Stimulated activated memory B cell treated with anti-CD40 and anti-IgM and Interleukin-4, amounts not matched to agents 10 μg/mL and 1 μg/mL and 100 μg/mL, for 72 hours (primary cell): ENCODE data around the gene ZFP2.

Experiments used
- ATAC-seq: fragments of 150-1000 bp; cut with Tn5 transposase; 2 replicates; pipeline ENCODE4 v1.10.0; 2021
- H3K27ac Mint-ChIP-seq: one replicate; pipeline ENCODE4 v1.8.0; 2022; ENCODE audit warnings: mild to moderate bottlenecking, mixed read lengths
- H3K27me3 Mint-ChIP-seq: one replicate; pipeline ENCODE4 v1.8.0; 2022; ENCODE audit warnings: mixed read lengths
- H3K36me3 Mint-ChIP-seq: one replicate; pipeline ENCODE4 v1.8.0; 2022; ENCODE audit warnings: mixed read lengths
- H3K4me1 Mint-ChIP-seq: one replicate; pipeline ENCODE4 v1.8.0; 2022; ENCODE audit warnings: mixed read lengths
- H3K4me3 Mint-ChIP-seq: one replicate; pipeline ENCODE4 v1.8.0; 2022; ENCODE audit warnings: mild to moderate bottlenecking, moderate library complexity, mixed read lengths
- H3K9me3 Mint-ChIP-seq: one replicate; pipeline ENCODE4 v1.8.0; 2022; ENCODE audit warnings: mixed read lengths

ZFP2 gene

GRCh38 chr5:178902849-178903248 lies 7.1 kb downstream of the ZFP2 start:
- Mint-ChIP-seq H3K9me3 (peaks cover 15% of the 10 kb centered on the region), H3K27ac (no peak overlapping the region), H3K27me3 (no peaks in the 10 kb centered on the region), H3K36me3 (peaks cover 52% of the 10 kb centered on the region), H3K4me3 (no peak overlapping the region), H3K4me1 (peaks cover 7% of the 10 kb centered on the region)
- no peak for ATAC-seq

DNA sequence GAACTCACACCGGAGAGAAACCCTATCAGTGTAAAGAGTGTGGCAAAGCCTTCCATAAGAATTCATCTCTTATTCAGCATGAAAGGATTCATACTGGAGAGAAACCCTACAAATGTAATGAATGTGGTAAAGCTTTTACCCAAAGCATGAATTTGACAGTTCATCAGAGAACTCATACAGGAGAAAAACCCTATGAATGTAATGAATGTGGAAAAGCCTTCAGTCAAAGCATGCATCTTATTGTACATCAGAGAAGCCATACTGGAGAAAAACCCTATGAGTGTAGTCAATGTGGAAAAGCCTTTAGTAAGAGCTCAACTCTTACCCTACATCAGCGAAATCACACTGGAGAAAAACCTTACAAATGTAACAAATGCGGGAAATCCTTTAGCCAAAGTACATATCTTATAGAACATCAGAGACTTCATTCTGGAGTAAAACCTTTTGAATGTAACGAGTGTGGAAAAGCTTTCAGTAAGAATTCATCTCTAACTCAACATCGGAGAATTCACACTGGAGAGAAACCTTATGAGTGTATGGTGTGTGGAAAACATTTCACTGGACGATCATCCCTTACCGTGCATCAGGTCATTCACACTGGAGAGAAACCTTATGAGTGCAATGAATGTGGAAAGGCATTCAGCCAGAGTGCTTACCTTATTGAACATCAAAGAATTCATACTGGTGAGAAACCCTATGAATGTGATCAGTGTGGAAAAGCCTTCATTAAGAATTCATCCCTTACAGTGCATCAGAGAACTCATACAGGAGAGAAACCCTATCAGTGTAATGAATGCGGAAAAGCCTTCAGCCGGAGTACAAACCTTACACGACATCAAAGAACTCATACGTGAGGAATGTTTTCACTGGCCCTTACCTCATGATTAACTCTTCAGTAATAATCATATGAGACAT lies 36.4 kb downstream of the ZFP2 start:
- Mint-ChIP-seq H3K4me3 (no peak overlapping the region), H3K4me1 (no peaks in the 10 kb centered on the region), H3K9me3 (peaks cover 52% of the 10 kb centered on the region), H3K36me3 (peaks cover 77% of the 10 kb centered on the region), H3K27me3 (no peaks in the 10 kb centered on the region), H3K27ac (no peak overlapping the region)
- no peak for ATAC-seq

DNA sequence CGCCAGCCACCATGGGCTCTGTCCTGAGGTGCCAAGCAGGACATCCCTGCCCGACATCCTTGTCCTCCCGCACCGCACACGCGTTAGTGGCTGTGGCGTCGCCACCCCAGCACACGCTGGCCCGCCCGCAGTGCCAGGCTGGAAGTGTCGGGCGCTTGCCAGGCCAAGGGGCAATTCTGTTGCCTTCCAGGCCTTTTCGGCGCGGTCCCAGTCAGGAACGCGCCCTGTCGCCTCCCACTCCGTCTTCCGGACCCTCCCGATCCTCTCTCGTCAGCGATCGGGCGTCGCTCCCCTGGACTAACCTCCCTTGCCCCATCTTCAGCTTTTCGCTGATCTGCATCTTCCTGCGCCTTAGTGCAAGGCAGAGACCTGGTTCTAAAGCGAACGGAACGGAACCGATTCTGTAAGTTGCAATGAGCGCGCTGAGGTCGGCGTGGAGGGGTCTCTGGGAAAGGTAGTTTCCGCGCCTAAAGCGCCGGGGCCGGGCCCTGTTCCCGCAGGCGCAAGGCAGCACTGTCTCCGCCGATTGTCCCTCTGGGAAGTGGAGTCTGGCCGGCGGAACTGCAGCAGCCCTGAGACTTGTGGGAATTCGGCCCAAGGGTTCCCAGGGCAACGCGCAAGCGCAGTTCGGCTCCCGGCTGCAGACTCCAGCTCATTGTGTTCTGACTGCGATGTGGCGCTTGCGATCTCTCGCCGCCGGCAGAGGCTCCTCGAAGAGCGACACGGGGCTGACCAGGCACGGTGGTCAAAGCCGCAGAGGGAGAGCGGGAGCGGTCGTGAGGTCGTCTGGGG lies 45.1 kb downstream of the ZFP2 start, which contains the start of gene ZNF454:
Gene ZNF454, plus strand, starts transcription at position 630 of the 792 bp plus-strand sequence. CDS start 1,594 bp downstream, outside the sequence.
- H3K4me1 Mint-ChIP-seq, result no peaks in the 10 kb centered on the region
- peaks cover 28% of the 10 kb centered on the region for H3K36me3 Mint-ChIP-seq
- H3K27me3 Mint-ChIP-seq, result peaks cover 22% of the 10 kb centered on the region
- ATAC-seq, result no peak
- H3K9me3 Mint-ChIP-seq, result peaks cover 51% of the 10 kb centered on the region
- no peak within 1 kb of the TSS for H3K27ac Mint-ChIP-seq
- H3K4me3 Mint-ChIP-seq, result no peak within 1 kb of the TSS

GRCh38 chr5:178941361-178941760 lies 45.6 kb downstream of the ZFP2 start:
- Mint-ChIP-seq H3K27ac (no peak overlapping the region), H3K9me3 (peaks cover 47% of the 10 kb centered on the region), H3K36me3 (peaks cover 22% of the 10 kb centered on the region), H3K4me1 (no peaks in the 10 kb centered on the region), H3K27me3 (peaks cover 22% of the 10 kb centered on the region), H3K4me3 (no peak overlapping the region)
- no peak for ATAC-seq

DNA sequence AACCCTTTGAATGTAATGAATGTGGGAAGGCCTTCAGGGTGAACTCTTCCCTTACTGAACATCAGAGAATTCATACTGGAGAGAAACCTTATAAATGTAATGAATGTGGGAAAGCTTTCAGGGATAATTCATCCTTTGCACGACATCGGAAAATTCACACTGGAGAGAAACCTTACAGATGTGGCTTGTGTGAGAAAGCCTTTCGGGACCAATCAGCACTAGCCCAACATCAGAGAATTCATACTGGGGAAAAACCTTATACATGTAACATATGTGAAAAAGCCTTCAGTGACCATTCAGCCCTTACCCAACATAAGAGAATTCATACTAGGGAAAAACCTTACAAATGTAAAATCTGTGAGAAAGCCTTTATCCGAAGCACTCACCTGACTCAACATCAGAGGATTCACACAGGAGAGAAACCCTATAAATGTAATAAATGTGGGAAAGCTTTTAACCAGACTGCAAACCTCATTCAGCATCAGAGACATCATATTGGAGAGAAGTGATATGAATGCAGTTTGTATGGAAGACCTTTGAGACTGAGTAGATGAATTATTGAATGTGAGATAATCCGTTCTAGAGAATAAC lies 69.8 kb downstream of the ZFP2 start:
- no peak overlapping the region for H3K4me3 Mint-ChIP-seq
- H3K27me3 Mint-ChIP-seq, result peaks cover under 1% of the 10 kb centered on the region
- peaks cover 23% of the 10 kb centered on the region for H3K36me3 Mint-ChIP-seq
- peaks cover 56% of the 10 kb centered on the region for H3K9me3 Mint-ChIP-seq
- no peak for ATAC-seq
- H3K27ac Mint-ChIP-seq, result no peak overlapping the region
- H3K4me1 Mint-ChIP-seq, result no peaks in the 10 kb centered on the region

- Mint-ChIP-seq H3K4me1 (no peaks in the 10 kb centered on the region), H3K9me3 (peaks cover 19% of the 10 kb centered on the region), H3K4me3 (no peak overlapping the region), H3K36me3 (no peaks in the 10 kb centered on the region), H3K27ac (no peak overlapping the region), H3K27me3 (peaks cover 12% of the 10 kb centered on the region)
- no peak for ATAC-seq
These were observed 85.7 kb downstream of the ZFP2 start for GRCh38 chr5:178981381-178981780.
